Measurements from ENCODE around the gene TM4SF1. TPM values are rescaled to one million over a fixed set of nuclear protein-coding genes. Genes with fewer than 3 reads are reported as not detected.

TM4SF1 gene
- total RNA-seq, 1 experiment from 2014 or later = 535 TPM

- BruUV-seq (replicated peaks) = no TSS peak
- no peak overlapping the region for H3K4me2 ChIP-seq (ENCODE audit: low read length)
- ChIA-PET POLR2A (ENCODE audit: unreplicated experiment) (interaction anchor here (0.7 kb wide), 1 partner anchor 19 kb away, joined by 4 read pairs; no protein-coding TSS in a partner anchor), CTCF (no interaction called here)
- H2AFZ ChIP-seq (ENCODE audit: low read length) = no peak overlapping the region
- intact Hi-C loops (cut with micrococcal nuclease) = loop anchor here (2.0 kb wide), 1 partner anchor 13 kb away; no protein-coding TSS in a partner anchor
- ATAC-seq (no peak), DNase-seq (no peak)
- peak overlapping the region; percentile 32; the same call in 1 of the 2 replicates for H3K9ac ChIP-seq (ENCODE audit: low read length)
- no peaks in the 10 kb centered on the region for H3K79me2 ChIP-seq (ENCODE audit: low read length)
- no peaks in the 10 kb centered on the region for H3K9me2 ChIP-seq (replicated peaks; ENCODE audit: low read length)
- H3K4me3 ChIP-seq (ENCODE audit: low read length) = no peak overlapping the region
- no peaks in the 10 kb centered on the region for H3K36me3 ChIP-seq (ENCODE audit: low read depth, low read length)
- no peak overlapping the region for H3K27ac ChIP-seq (ENCODE audit: low read length)
- no peaks in the 10 kb centered on the region for H4K20me1 ChIP-seq (ENCODE audit: low read length)
- peaks cover 9% of the 10 kb centered on the region; the same call in 1 of the 2 replicates for H3K4me1 ChIP-seq (ENCODE audit: insufficient read depth, low read length)
- no peaks in the 10 kb centered on the region for H3K9me3 ChIP-seq (ENCODE audit: low read length)
- TF ChIP-seq CTCF (conservative IDR thresholded peaks at IDR 0.05; ENCODE audit: low read depth, low read length) (no peak), EZH2phosphoT487 (IDR thresholded peaks at IDR 0.05; ENCODE audit: borderline replicate concordance, low read length) (no peak), EZH2 (IDR thresholded peaks at IDR 0.05; ENCODE audit: low read length, unreplicated experiment) (no peak)
- no peaks in the 10 kb centered on the region for H3K27me3 ChIP-seq (ENCODE audit: low read length)
- H3F3A ChIP-seq (ENCODE audit: low read length, unreplicated experiment) = no peaks in the 10 kb centered on the region
Measured at GRCh38 chr3:149353581-149354184, 23.8 kb downstream of the TM4SF1 start.

- Histone ChIP-seq H4K20me1 (ENCODE audit: low read length) (no peaks in the 10 kb centered on the region), H3K27ac (ENCODE audit: low read length) (peak overlapping the region; percentile 38), H3K4me2 (ENCODE audit: low read length) (no peak overlapping the region), H3K27me3 (ENCODE audit: low read length) (no peaks in the 10 kb centered on the region), H3K9me3 (ENCODE audit: low read length) (no peaks in the 10 kb centered on the region), H3K9ac (ENCODE audit: low read length) (peak overlapping the region; percentile 32), H3K36me3 (ENCODE audit: low read depth, low read length) (no peaks in the 10 kb centered on the region), H3F3A (ENCODE audit: low read length, unreplicated experiment) (no peaks in the 10 kb centered on the region), H3K4me1 (ENCODE audit: insufficient read depth, low read length) (peaks cover 9% of the 10 kb centered on the region; the same call in 1 of the 2 replicates), H2AFZ (ENCODE audit: low read length) (peak overlapping the region; percentile 53), H3K79me2 (ENCODE audit: low read length) (no peaks in the 10 kb centered on the region), H3K9me2 (replicated peaks; ENCODE audit: low read length) (no peaks in the 10 kb centered on the region), H3K4me3 (ENCODE audit: low read length) (no peak overlapping the region)
- intact Hi-C loops (cut with micrococcal nuclease) = loop anchor here (1.0 to 2.0 kb wide), 3 partner anchors 14 to 128 kb away; no protein-coding TSS in a partner anchor
- TF ChIP-seq CTCF (conservative IDR thresholded peaks at IDR 0.05; ENCODE audit: low read depth, low read length) = peak; percentile 91
- TF ChIP-seq EZH2 (IDR thresholded peaks at IDR 0.05; ENCODE audit: low read length, unreplicated experiment) = no peak
- no peak for TF ChIP-seq EZH2phosphoT487 (IDR thresholded peaks at IDR 0.05; ENCODE audit: borderline replicate concordance, low read length)
- ATAC-seq (peak; percentile 93), DNase-seq (peak; percentile 84)
- ChIA-PET POLR2A (ENCODE audit: unreplicated experiment) (no interaction called here), CTCF (interaction anchor here (0.5 to 0.6 kb wide), 2 partner anchors 128 to 1876 kb away, joined by 3 to 5 read pairs; no protein-coding TSS in a partner anchor)
- no TSS peak for BruUV-seq (replicated peaks)
Measured at GRCh38 chr3:149352556-149352955, 24.9 kb downstream of the TM4SF1 start.

- H3K9me2 ChIP-seq (replicated peaks; ENCODE audit: low read length) = no peaks in the 10 kb centered on the region
- ATAC-seq = no peak
- no peaks in the 10 kb centered on the region for H3K36me3 ChIP-seq (ENCODE audit: low read depth, low read length)
- no peak overlapping the region for H3K4me2 ChIP-seq (ENCODE audit: low read length)
- H3K9ac ChIP-seq (ENCODE audit: low read length) = no peak overlapping the region
- no peak for DNase-seq
- ChIA-PET POLR2A (ENCODE audit: unreplicated experiment) (interaction anchor here (0.6 kb wide), 1 partner anchor 873 kb away, joined by 3 read pairs; no protein-coding TSS in a partner anchor), CTCF (no interaction called here)
- H3K79me2 ChIP-seq (ENCODE audit: low read length) = no peaks in the 10 kb centered on the region
- H3K27me3 ChIP-seq (ENCODE audit: low read length) = no peaks in the 10 kb centered on the region
- no peak overlapping the region for H2AFZ ChIP-seq (ENCODE audit: low read length)
- intact Hi-C loops (cut with micrococcal nuclease) = no loop called here
- H3K9me3 ChIP-seq (ENCODE audit: low read length) = no peaks in the 10 kb centered on the region
- no TSS peak for BruUV-seq (replicated peaks)
- H3K4me1 ChIP-seq (ENCODE audit: insufficient read depth, low read length) = peaks cover 47% of the 10 kb centered on the region
- no peak overlapping the region; the same call in 1 of the 2 replicates for H3K27ac ChIP-seq (ENCODE audit: low read length)
- no peak for TF ChIP-seq EZH2phosphoT487 (IDR thresholded peaks at IDR 0.05; ENCODE audit: borderline replicate concordance, low read length)
- TF ChIP-seq CTCF (conservative IDR thresholded peaks at IDR 0.05; ENCODE audit: low read depth, low read length) = peak; percentile 40; the same call in 1 of the 2 replicates
- no peak for TF ChIP-seq EZH2 (IDR thresholded peaks at IDR 0.05; ENCODE audit: low read length, unreplicated experiment)
- no peak overlapping the region for H3K4me3 ChIP-seq (ENCODE audit: low read length)
- H3F3A ChIP-seq (ENCODE audit: low read length, unreplicated experiment) = peaks cover 10% of the 10 kb centered on the region
- H4K20me1 ChIP-seq (ENCODE audit: low read length) = no peaks in the 10 kb centered on the region
Measured at GRCh38 chr3:149343951-149344350, 33.5 kb downstream of the TM4SF1 start.

All from PC-3 (cell line).